A549 treated with GW870086 at 1 μM for 4 hours (cell line): ENCODE measurements around the gene RPH3AL. TPM values are rescaled to one million over a fixed set of nuclear protein-coding genes. Genes with fewer than 3 reads are reported as not detected.

ENCODE experiments used
- total RNA-seq: library from RNA; stranded (reverse); fragments of 200-300 nt; extraction: Qiagen RNA extraction; gene quantifications from 5 replicates; pipeline ENCODE4 v1.2.3, GENCODE V29; 2022; ENCODE audit warnings: low read depth

The RPH3AL gene
- total RNA-seq: 23.6 to 30.3 TPM (median 28.6 TPM) in 5 replicates

GRCh38 chr17:352421-353212, at the start of gene RPH3AL:
TSS of gene RPH3AL (minus strand) at chr17:352807. CDS start at chr17:327543, 25,264 bp downstream.

GRCh38 chr17:181245-182049, 171.2 kb downstream of the RPH3AL start, which contains the start of gene DOC2B:
TSS of gene DOC2B (minus strand) at chr17:181650. CDS start at chr17:181479, 171 bp downstream.

Other genes with a start within 250 kb of the RPH3AL start
- not detected in 5 replicates for gene SCGB1C2, start 215.2 kb downstream of the RPH3AL start, total RNA-seq
- gene DOC2B, start 171.2 kb downstream of the RPH3AL start, total RNA-seq: 0.85 to 1.1 TPM (median 0.92 TPM) in 5 replicates
- 23.2 to 30.5 TPM (median 29.4 TPM) in 5 replicates for gene RFLNB, start 93.1 kb upstream of the RPH3AL start, total RNA-seq